ENCODE data around the gene LAMC1.

DNA sequence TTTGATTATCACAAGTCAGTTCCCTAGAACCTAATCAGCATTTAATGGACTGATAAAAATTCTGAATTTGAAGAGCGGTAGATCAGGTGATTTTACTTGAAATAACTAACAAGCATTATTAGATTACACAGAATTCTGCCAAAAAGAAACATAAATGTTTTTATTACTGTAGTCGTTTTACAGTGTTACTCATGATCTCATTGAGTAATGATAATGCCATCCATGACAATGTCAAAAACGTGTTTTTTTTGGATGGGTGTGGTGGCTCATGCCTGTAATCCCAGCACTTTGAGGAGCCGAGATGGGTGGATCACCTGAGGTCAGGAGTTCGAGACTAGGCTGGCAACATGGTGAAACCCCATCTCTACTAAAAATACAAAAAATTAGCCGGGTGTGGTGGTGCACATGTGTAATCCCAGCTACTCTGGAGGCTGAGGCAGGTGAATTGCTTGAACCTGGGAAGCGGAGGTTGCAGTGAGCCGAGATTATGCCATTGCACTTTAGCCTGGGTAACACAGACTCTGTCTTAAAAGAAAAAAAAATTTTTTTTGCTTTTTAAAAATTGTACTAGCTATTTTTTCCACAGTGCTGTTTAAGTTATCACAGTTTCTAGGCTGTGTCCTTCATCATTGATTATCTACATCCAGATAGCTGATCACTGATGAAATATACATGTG lies 56.6 kb downstream of the LAMC1 start:
- TF ChIP-seq CTCF (IDR thresholded peaks at IDR 0.05) (no peak), POLR2AphosphoS5 (IDR thresholded peaks at IDR 0.05) (no peak)
